GM12873 (cell line): ENCODE measurements around the gene ARMCX6.
A peak's percentile ranks its signal among the peaks of the same experiment; 100 is the strongest.

Experiments
- CTCF ChIP-seq: IDR thresholded peaks from 2 replicates; pipeline ENCODE4 v1.5.1; 2012; ENCODE audit warnings: low read depth, mild to moderate bottlenecking, moderate library complexity, low read length, control low read depth; ENCODE audit not compliant: insufficient read depth; ENCODE audit errors: missing control alignments

The ARMCX6 gene

GRCh38 chrX:101639583-101639982 is 21.8 kb upstream of the ARMCX6 start:
- TF ChIP-seq CTCF: no peak

- no peak for TF ChIP-seq CTCF
Observed at GRCh38 chrX:101619364-101619763, 1.6 kb upstream of the ARMCX6 start.

- TF ChIP-seq CTCF: no peak
Observed at GRCh38 chrX:101605728-101606127, 12.1 kb downstream of the ARMCX6 start.

- no peak for TF ChIP-seq CTCF
Observed at GRCh38 chrX:101605146-101605545, 12.7 kb downstream of the ARMCX6 start.

GRCh38 chrX:101602077-101602476 is 15.7 kb downstream of the ARMCX6 start:
- TF ChIP-seq CTCF: no peak

- TF ChIP-seq CTCF: peak; percentile 61
Observed at GRCh38 chrX:101595739-101596419, 21.9 kb downstream of the ARMCX6 start.
